ENCODE results near the gene TSPEAR. TPM values are rescaled to one million over a fixed set of nuclear protein-coding genes. Genes with fewer than 3 reads are reported as not detected.

The TSPEAR gene
- total RNA-seq, 1 experiment from 2014 or later: not detected

GRCh38 chr21:44759628-44760285 lies 48.4 kb upstream of the TSPEAR start:
- CTCF ChIA-PET: no interaction called here
- in situ Hi-C loops (cut with HindIII; ENCODE audit: low pct_unique_long_range_greater_than_20kb, low sequenced_read_pairs) (no loop called here), intact Hi-C loops (cut with micrococcal nuclease; ENCODE audit: unreplicated experiment) (no loop called here)
- TF ChIP-seq TCF7L2 (IDR thresholded peaks at IDR 0.05; ENCODE audit: low read depth, low read length) (no peak), CTCF (IDR thresholded peaks at IDR 0.05) (no peak), POLR2AphosphoS5 (IDR thresholded peaks at IDR 0.05; ENCODE audit: low read depth, low read length) (no peak), SIN3A (IDR thresholded peaks at IDR 0.05; ENCODE audit: borderline replicate concordance, insufficient read depth, low read depth, low read length) (no peak), REST (IDR thresholded peaks at IDR 0.05; ENCODE audit: insufficient read depth in 1 of 2, low read depth in 2 of 2, low read length in 1 of 2) (no peak)
- H3K4me3 ChIP-seq (ENCODE audit: low read depth in 2 of 2, low read length in 2 of 2): no peak overlapping the region
- ATAC-seq (no peak), DNase-seq (ENCODE audit: low read depth, low spot score) (no peak)
- POLR2A ChIA-PET: no interaction called here
- H3K27me3 ChIP-seq (ENCODE audit: control insufficient read depth, insufficient read depth, low read length): no peaks in the 10 kb centered on the region
- H3K4me1 ChIP-seq (ENCODE audit: control insufficient read depth, insufficient read depth, low read length): no peaks in the 10 kb centered on the region
- no peaks in the 10 kb centered on the region for H3K9me3 ChIP-seq (ENCODE audit: control insufficient read depth, insufficient read depth, low read depth, low read length)
- no peaks in the 10 kb centered on the region for H3K36me3 ChIP-seq (ENCODE audit: control insufficient read depth, insufficient read depth, low read length)
- no peak overlapping the region for H3K27ac ChIP-seq (ENCODE audit: low read length)
- BruUV-seq (replicated peaks): no TSS peak

- POLR2A ChIA-PET: no interaction called here
- ATAC-seq (no peak), DNase-seq (ENCODE audit: low read depth, low spot score) (no peak)
- Histone ChIP-seq H3K4me3 (ENCODE audit: low read depth in 2 of 2, low read length in 2 of 2) (no peak overlapping the region), H3K9me3 (ENCODE audit: control insufficient read depth, insufficient read depth, low read depth, low read length) (no peaks in the 10 kb centered on the region), H3K4me1 (ENCODE audit: control insufficient read depth, insufficient read depth, low read length) (no peaks in the 10 kb centered on the region), H3K27me3 (ENCODE audit: control insufficient read depth, insufficient read depth, low read length) (no peaks in the 10 kb centered on the region), H3K36me3 (ENCODE audit: control insufficient read depth, insufficient read depth, low read length) (no peaks in the 10 kb centered on the region), H3K27ac (ENCODE audit: low read length) (no peak overlapping the region)
- CTCF ChIA-PET: interaction anchor here (0.6 kb wide), 1 partner anchor 154 kb away, joined by 3 read pairs; no protein-coding TSS in a partner anchor
- in situ Hi-C loops (cut with HindIII; ENCODE audit: low pct_unique_long_range_greater_than_20kb, low sequenced_read_pairs): no loop called here
- TF ChIP-seq REST (IDR thresholded peaks at IDR 0.05; ENCODE audit: insufficient read depth in 1 of 2, low read depth in 2 of 2, low read length in 1 of 2): no peak
- no peak for TF ChIP-seq TCF7L2 (IDR thresholded peaks at IDR 0.05; ENCODE audit: low read depth, low read length)
- no peak for TF ChIP-seq SIN3A (IDR thresholded peaks at IDR 0.05; ENCODE audit: borderline replicate concordance, insufficient read depth, low read depth, low read length)
- no peak for TF ChIP-seq POLR2AphosphoS5 (IDR thresholded peaks at IDR 0.05; ENCODE audit: low read depth, low read length)
- TF ChIP-seq CTCF (IDR thresholded peaks at IDR 0.05): no peak
- no TSS peak for BruUV-seq (replicated peaks)
- intact Hi-C loops (cut with micrococcal nuclease; ENCODE audit: unreplicated experiment): no loop called here
These were observed 47.6 kb upstream of the TSPEAR start for GRCh38 chr21:44758781-44759627.
